AG10803 (cell line): Measurements from ENCODE around the gene UGT1A4.

ENCODE experiments used
- DNase-seq: peaks from one replicate; pipeline ENCODE4 v3.0.0; 2010; ENCODE audit warnings: low read depth
- H3K4me3 ChIP-seq: 2 replicates; pipeline ENCODE4 v1.5.1; 2011; ENCODE audit warnings: mild to moderate bottlenecking, low read length, control low read depth
- CTCF ChIP-seq: conservative IDR thresholded peaks from 2 replicates; pipeline ENCODE4 v1.5.1; 2011; ENCODE audit warnings: mild to moderate bottlenecking, low read length, control low read depth, inconsistent platforms

UGT1A4 gene

GRCh38 chr2:233821709-233822100 lies 103.2 kb downstream of the UGT1A4 start:
- no peak for DNase-seq
- TF ChIP-seq CTCF: no peak
- no peak overlapping the region for H3K4me3 ChIP-seq

DNA sequence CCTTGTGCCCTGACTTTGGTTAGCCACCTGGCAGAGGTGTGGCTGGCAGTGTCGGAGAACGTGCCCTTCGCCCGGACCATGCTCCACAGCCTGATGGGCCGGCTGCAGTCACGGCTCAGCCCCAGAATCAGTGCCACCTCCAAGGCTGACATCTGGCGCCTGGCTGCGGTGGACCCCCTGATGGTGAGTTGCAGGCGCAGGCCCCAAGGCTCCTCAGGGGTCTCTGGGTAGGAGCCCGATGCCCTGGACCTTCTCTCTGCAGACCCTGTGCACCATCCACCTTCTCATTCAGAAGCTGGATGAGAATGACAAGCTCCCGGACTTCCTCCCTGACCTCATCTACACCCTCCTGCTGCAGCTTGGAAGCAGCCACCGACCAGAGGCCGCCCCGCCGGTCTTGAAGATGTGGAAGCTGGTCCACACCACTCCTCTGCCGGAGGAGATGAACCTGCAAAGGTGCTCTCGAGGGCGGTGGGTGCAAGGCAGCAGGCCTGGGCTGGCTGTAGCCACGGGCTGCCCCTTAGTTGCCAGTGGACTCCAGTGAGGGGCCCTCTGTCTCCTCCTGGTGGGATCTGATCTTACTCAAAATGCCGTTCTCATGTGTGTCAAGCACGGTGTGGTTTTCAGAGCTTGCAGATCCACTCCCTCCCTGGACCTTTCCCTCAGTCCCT lies 103.7 kb downstream of the UGT1A4 start:
- no peak for DNase-seq
- H3K4me3 ChIP-seq: no peak overlapping the region
- no peak for TF ChIP-seq CTCF
